NK-92 (cell line): ENCODE measurements around the gene CADM4.
"Not testable (repeated sequence)": the region's sequence is repeated elsewhere in the genome, so short reads cannot be mapped to it uniquely, and the experiment has no call there.

Experiments
- DNase-seq: peaks from one replicate; lab custom pipeline; 2025; ENCODE audit not compliant: unreplicated experiment; lab: John Stamatoyannopoulos, UW

Gene CADM4

DNA sequence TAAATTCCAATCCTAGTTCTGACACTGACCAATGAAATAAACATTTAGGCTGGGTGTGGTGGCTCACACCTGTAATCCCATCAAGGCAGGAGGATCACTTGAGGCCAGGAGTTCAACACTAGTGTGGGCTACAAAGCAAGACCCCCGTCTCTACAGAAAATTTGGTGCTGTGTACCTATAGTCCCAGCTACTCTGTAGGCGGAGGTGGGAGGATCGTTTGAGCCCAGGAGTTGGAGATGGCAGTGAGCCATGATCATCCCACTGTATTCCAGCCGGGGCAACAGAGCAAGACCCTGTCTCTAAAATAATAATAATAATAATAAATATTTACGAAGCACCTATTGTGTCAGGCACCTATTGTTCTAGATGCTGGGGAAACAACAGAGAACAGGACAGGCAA, 50.4 kb downstream of the CADM4 start:
- DNase-seq = no peak

- not testable (repeated sequence) for DNase-seq
These were observed 52.6 kb downstream of the CADM4 start for GRCh38 chr19:43587029-43587428.

- no peak for DNase-seq
These were observed 53.3 kb downstream of the CADM4 start for GRCh38 chr19:43586346-43586745.

- DNase-seq = no peak
These were observed 55.2 kb downstream of the CADM4 start for GRCh38 chr19:43584484-43584883.

GRCh38 chr19:43582495-43582894, 57.2 kb downstream of the CADM4 start:
- no peak for DNase-seq

DNA sequence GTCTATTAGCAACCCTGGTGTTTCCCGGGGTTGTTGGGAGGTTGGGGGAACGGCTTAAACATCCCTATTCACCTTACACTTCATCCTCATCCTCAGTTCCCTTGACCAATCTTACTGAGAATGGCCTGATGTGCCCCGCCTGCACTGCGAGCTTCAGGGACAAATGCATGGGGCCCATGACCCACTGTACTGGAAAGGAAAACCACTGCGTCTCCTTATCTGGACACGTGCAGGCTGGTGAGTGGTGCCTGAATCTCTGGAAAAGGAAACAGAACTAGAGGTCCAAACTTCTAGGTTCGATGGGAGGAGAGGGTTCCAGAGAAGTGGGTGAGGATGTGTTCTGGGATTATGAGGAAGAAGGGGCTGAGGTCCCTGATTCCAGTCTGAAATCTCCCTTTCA, 58.2 kb downstream of the CADM4 start:
- DNase-seq = no peak

- DNase-seq = no peak
These were observed 60.9 kb downstream of the CADM4 start for GRCh38 chr19:43578787-43579186.

DNA sequence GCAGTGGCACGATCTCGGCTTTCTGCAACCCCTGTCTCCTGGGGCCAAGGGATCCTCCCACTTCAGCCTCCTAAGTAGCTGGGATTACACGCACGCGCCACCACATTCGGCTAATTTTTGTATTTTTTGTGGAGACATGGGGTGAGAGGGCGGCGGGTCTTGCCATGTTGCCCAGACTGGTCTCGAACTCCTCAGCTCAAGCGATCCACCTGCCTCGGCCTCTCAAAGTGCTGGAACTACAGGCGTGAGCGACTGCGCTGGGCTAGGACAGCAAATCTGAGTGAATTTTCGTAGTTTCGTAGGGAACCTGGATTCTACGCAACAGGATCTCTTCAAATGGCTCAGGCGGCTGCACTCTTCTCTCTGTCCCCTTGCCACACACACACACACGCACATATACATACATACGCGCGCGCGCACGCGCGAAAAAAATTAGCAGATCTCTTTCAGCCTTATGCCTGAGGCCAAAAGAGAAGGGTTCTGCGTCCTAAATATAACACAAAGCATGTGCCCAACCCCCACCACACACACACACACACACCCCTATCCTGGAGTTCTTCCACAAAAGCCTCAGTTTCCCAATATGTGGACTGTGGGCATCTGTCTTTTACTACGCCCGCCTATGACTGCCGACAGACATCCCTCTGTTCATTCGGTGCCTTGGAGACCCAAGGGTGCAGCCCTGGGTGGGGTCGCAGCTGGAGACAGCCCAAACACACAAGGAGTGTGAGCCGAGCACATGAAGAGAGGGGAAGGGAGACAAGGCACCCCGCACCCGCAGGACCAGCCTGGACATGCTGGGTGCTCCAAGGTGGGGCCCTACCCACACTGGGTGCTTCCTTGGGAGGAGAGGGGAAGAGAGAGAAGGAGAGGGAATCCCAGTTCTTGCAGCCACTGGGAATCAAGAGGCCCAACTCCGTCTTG, 63.4 kb downstream of the CADM4 start:
- DNase-seq = no peak

DNA sequence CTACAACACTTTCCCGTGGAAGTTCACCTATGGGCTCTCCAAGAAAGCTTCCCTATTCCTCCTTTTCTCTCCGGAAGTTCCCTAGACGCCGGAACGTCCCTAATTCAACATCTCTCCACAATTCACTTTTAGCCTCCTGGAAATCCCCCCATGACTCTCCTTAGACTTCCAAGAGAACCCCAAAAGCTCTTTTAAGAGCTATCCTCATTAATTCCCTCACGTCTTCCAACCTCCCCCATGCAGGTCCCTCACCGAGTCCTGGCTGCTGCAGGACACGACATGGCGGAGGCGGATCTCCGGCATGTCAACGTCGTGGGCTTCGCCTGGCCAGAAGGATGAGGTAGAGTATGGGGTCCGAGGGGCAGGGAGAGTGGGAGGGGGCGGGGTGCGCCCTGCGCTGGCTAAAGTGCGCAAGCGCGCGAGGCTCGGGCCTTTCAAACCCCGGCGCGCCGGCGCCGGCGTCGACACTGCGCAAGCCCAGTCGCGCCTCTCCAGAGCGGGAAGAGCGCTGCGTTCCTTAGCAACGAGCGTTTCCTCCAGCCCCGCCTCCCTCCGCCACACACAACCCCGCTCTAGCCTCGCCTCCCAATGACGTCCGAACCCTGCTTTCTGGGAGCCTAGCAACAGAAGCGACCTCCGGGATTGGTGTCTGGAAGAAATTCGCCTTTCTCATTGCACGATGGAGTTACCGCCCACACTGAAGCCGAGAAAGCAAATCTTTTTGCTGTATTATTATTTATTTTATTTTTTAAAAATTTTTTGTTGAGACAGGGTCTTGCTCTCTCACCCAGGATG, 64.3 kb downstream of the CADM4 start, which contains the start of the genes PINLYP and XRCC1:
PINLYP (plus strand) TSS at position 646 of the 795 bp plus-strand sequence. CDS start 1,391 bp downstream, outside the sequence.
XRCC1 (minus strand) TSS at position 372 of the 795 bp plus-strand sequence; CDS start at position 303, 69 bp downstream.
- peak; percentile 87 for DNase-seq

DNA sequence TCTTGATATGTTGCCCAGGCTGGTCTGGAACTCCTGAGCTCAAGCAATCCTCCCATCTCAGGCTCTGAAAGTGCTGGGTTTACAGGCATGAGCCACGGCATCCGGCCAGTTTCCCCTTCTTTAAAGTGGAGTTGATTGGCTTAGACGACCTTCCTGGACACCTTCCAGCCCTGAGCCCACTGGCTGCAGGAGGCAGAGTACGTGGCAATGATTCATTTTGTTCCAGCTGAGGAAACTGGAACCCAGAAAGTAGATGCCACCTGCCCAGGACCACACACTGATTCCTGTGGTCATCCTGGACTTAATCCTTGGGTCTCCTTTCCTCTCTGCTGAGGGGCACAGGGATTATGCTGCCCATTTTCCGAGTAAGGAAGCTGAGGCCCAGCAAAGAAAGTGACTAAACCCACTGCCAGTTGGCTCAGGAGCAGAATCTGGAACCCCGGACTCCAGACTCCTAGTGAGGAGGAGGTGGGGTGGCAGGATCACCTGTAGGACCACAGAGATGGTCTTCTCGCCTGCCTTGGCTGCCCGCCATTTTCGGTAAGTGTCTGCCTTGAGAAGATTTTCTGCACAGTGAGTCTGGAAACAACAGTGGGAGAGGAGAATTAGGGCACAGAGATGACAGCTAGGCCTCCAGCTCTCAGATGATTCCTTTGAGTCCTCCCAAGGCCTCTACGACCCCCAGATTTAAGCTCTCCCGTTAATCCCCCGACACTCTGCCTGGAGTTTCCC, 65.1 kb downstream of the CADM4 start:
- DNase-seq = no peak
